Stimulated activated CD8-positive, alpha-beta memory T cell treated with anti-CD3 and anti-CD28 coated beads, Interleukin-12 subunit alpha, Interleukin-12 subunit beta, amount 100 ng/mL, for 24 hours (primary cell): ENCODE results near the gene SKP1.

Experiments
- DNase-seq: peaks from one replicate; pipeline ENCODE4 v3.0.0-alpha.2; 2020; ENCODE audit errors: extremely low read depth

Gene SKP1

DNA sequence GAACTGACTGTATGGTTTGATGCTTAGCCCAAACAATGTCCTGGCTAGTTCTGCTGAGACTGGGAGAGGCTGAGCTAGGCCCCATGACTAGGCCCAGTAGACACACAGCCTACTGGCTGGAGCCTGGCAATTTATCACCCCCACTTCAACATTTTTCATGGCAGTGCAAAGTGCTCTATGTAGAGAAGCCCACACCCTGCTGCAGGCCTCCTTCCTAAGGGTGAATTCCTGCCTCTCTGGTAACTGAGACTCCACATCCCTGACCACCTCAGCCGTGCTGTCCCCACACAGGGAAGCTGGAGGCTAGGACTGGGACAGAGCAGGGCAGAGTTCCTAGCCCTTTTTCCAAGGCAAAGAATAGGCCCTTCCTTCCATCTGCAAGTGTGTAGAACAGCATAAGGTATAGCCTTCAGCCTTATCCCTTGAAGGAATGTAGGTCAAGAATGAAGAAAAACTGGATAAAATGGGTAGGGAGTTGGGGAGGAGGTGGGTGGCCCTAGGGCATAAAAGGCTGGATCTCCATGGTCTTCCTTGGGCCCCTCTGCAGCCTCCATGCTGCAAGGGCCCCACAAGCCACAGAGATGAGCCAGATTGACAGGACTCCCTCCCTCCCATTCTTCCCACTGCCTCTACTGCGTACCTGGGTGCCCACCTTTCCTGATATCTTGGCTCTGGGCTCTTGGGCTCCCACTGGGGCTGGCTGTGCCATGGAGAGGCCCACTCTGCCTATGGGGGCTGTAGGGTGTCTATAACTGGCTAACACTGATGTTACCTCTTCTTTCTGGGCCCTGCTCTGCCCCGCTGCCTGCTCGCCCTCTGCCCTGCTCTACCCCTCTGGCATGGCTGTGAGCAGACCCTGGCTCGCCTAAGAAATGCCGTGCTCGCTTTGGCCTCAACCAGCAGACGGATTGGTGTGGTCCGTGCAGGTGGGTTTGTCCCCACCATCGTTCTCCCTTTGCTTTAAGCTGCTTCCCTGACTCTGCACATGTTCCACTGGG lies 32.5 kb downstream of the SKP1 start:
- no peak for DNase-seq

DNA sequence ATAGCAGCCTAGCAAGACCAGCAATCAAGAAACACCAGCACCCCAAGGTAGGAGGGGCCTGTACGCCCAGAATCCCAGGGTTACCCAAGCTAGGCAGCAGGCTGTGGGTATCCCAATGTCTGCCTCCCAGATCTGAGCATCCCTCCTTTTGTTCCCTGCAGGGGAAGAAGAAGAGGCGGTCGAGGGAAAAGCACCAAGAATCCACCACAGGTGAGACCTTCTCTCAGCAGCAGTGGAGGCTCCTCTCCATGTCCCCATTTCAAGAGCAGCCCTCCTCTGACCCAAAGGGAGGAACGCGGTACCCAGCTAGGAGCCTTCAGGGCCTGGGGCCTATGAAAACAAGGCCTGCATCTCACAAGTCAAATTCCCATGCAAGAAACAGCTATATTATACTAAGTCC lies 33.3 kb downstream of the SKP1 start:
- DNase-seq, result no peak

GRCh38 chr5:134142806-134143205 lies 33.9 kb downstream of the SKP1 start:
- DNase-seq, result no peak

GRCh38 chr5:134142052-134142451 lies 34.7 kb downstream of the SKP1 start:
- DNase-seq, result no peak

DNA sequence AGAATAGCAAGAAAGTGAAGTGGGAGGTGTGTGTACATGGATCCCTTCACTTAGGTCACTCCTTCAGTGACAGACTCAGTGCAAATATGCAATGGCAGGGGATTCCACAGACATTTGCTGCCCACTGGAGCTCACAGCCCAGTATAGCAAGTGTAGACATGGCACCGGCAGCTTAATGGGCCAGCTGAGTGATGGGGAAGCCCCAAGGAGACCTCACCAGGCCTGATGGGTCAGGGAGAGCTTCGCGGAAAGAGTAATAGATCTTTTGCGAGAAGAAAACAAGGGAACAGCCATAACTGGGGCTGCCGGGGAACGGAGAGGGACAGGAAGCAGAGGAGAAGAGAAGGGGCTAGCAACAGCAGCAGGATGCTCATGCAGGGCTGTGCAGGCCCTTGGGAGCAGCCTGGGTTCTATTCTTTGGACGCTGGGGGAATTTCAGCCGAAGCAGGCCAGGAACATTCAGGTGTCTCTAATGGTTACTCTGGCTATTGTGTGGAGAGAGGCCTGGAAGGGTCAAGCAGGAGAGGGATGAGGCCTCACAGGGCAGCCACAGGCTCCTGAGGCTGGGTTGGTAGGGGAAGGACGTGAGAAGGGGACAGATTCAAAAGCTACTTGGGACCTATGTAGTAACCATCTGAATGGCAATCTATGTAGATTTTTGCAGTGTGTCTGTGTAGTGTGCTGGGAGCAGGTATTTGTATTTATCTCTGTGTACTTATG lies 35.3 kb downstream of the SKP1 start:
- no peak for DNase-seq

DNA sequence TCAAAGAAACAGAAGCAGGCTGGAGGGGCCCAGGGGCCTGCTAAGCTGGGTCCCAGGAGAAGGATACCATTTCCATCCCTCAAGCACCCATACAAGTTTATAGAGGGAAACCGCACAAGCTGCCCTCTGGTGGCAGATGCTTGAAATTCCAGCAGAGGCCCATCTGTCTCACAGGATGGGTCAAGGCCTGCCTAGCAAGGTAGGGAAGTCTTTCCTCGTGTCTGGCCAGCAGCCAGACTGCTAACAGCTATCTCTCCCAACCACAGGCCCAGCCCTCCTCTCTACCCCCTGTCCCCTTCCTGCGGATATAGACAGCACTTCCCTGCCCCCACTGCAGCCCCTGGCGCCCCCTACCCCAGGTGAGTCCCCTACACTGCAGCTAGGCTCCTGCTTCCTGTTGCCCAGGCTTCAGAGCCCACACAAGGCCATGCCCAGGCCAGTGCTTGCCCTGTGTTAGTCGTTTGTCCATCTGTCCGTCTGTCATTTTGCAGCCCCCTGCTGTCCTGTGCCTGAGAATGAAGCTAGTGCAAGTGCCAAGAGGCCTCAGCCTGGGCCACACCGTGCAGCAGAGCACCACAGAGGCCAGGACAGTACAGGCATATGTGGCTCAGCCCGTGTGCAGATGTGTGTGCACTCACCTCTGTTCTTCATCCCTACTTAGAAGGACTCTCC lies 36.1 kb downstream of the SKP1 start:
- DNase-seq, result no peak

DNA sequence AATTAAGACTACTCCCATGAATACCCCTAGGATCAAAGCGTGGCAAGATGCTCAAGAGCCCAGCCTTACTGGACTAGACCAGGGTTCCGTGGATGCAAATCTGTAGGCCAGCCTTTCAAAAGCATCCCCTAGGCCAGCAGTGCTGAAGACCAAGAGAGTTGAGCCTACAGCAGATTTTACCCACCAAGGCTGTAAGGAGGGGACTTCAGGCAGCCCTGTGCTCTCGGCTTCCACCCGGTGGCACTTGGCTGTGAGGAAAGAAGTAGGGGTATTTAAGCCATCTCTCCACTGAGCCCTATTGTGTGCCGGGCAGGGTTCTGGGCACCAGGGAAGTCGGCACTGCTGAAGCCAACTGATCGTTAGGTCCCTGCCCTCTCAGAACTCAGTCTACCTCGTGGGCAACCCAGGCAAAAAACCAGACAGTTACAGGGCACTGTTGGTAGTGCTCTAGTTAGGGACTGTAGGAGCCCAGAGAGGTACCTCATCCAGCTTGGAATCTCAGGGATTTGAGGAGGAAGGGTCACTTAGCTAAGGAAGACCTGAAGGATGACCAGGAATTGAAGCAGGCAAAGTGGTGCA lies 36.8 kb downstream of the SKP1 start:
- DNase-seq, result no peak

DNA sequence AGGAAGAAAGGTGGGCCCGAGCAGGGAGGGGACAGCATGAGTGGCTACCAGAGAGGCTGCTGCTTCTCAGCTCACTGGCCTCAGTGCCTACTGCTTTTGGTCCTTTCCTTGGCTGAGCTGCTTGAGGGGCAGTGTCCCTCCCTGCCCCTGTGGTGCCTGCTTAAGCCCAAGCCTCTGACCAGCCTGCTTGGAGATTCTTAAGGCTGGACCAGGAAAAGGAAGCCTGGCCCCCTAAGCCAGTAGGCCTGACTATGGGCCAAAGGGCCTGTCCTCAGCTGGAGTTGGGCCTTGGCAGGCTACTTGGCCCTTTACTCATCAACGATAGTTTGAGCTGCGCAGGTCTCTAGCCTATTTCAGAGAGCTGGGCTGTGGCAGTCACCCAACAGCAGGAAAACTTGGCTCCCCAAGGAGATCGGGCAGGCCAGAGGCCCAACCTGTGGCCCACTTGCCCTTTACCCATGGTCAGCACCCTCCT lies 37.3 kb downstream of the SKP1 start:
- no peak for DNase-seq

- DNase-seq, result no peak
These were observed 38.1 kb downstream of the SKP1 start for GRCh38 chr5:134138416-134139376.

- no peak for DNase-seq
These were observed 40.0 kb downstream of the SKP1 start for GRCh38 chr5:134136771-134137170.

- no peak for DNase-seq
These were observed 40.5 kb downstream of the SKP1 start for GRCh38 chr5:134136221-134136631.

GRCh38 chr5:134135091-134135655 lies 41.6 kb downstream of the SKP1 start:
- DNase-seq, result no peak

DNA sequence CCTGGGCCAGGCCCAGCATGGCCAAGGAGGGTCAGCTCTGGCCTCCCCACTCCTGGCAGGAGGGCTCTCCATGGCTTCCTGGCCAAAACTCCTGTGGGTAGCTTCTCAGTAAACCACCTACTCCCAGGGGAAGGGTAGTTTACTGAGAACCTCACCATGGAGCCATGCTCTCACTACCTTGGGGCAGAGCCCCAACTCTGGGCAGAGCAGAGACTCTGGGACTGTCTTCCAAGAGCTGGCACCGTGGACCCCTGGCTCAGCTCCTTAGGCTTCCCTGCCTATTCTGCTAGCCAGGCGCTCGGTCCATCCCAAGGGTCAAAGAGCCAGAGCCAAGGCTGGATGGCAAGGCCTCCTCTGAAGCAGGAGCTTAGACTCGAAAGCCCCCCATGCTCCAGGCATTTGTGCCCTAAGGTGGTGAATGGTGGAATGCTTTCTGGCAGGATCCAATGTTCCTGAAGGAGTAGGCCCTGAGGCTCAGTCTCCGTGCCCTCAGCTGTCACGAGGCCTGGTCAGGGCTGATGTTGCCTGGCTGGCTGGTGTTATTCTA lies 42.7 kb downstream of the SKP1 start:
- DNase-seq, result no peak

DNA sequence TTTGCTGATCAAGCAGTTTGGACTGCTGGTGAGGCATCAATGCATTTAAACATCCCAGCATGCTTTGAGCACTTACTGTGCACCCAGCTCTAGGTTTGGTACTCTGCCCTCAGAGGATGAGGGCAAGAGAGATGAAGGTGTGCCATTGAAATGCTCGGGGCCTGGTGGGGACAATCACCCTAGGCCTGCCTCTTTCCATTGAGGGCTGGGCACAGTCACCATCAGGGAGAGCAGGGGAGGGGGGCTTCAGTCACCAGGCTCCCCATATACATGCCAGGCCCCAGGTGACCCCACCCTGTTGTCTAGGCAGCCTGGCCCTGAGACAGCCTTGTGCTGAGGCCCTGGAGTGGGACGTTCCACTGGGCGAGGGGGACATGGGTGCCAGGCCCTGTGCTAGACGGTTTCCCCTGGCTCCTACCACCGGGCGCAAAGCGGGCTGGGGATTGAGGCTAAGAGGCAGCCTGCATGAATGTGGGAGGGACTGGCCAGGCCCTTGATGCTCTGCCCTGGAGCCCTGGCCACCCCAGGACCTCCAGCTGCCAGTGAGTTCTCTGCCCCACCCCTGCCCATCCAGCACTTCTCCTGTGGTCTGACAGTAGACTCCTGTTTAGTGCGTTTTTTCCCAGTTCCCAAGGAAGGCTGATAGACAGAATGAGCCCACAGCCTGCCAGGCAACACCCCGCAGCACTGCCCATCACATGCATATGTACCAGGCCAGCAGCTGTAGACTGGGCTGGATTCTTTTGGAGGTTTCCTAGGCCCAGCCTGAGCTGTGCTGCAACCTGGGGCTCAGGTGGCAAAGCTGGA lies 43.4 kb downstream of the SKP1 start:
- no peak for DNase-seq

DNA sequence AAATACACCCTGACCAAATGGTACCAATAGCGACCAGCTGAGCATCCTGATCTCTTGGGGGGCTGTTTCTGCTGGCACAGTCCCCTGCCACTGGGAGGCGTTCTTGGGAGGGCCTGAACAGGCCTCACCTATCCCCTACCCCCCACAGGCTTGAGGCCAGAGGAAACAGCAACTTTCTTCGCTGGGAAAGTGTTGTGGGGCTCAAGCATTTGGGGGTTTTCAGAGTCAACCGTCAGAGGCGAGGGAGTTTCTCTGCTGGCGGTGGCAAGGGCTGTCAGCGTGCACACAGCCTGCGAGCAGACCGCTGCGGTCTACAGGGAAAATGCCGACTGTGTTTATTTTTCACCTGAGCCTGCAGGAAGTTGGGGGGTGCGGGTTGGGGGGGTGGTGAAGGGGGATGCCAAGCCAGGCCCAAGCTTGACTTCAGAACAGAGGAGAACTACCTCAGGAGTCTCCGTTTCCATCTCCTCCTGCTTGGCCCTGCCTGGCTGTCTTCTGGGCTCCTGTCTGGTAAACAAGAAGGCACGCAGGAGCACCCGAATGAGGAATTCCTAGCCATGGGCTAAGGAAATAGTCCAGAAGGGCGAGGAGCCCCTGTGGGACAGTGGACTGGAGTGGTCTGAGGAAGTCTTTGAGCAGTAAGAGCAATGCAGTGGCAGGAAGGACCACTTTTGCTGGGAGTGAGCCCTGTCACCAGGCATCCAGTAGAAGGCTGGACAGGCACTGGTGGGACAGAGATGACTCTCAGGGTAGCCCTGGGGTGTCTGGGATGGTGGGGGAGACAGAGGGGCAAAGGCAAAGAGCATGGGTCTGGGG lies 44.2 kb downstream of the SKP1 start:
- DNase-seq, result no peak

GRCh38 chr5:134131578-134132350 lies 45.0 kb downstream of the SKP1 start:
- no peak for DNase-seq

DNA sequence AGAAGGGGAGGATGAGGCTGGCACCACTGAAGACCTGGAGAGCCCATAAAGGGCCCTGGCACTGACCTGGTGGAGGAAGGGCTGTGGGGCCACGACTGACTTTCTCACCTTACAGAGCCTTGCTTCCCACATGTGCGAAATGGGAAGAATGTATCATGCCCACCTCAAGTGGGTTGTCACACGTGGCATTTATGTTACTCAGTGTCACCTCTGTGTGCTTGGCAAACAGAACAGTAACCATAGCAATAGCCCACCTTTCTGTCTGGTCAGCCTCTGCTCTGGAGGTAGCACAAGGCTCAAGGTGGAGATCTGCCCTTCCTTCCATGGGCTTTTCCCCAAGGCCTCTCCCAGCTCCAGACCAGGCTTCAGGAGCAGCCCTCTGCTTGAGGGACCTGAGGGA lies 45.6 kb downstream of the SKP1 start:
- no peak for DNase-seq
